Measurements from ENCODE around the gene KRT3.

KRT3 gene

DNA sequence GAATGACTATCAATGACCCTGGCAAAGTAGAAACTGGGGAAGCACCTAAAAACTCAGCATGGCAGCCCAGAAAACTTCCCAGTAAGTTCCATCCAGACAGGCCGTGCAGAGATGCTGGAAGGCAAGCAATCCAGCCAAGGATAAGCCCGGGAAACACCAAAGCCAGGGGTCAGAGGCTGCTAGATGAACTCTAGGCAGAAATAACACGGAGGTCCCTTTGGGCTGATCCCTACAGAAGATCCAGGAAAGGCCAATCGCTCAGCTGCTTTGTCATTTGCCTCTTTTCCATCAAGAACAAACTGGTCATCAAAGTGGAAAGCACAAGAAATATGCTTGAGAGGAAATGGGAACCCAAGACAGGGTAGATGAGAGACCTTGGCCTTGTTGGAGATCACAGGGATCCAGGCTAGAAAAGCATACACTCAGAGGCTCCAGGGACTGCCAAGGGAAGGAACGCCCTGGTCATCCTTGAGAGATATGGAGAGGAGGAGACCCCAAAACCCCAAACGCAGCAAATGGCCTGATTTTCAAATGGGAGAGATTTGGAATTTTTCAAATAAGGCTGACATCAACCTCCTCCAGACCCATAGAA, 31.7 kb upstream of the KRT3 start:
- ATAC-seq = no peak

- no peak for ATAC-seq
Observed at GRCh38 chr12:52826611-52827498, 30.9 kb upstream of the KRT3 start.

DNA sequence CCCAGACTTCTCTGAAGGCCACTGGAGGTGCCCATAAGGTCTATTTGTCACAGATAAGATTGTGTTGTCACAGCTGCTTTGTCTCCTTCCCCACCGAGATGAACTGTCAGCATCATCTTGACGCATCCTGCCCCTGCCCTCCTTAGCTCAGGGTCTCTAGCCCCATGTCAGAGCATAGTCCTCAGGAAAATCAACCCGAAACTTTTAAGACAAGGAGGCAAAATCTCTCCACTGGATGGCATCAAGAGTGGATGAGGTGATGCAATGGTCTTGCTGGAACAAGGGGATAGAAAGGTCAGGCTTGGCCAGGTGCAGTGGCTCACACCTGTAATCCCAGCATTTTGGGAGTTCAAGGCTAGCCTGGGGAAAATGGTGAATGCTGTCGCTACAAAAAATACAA, 30.0 kb upstream of the KRT3 start:
- ATAC-seq = no peak

DNA sequence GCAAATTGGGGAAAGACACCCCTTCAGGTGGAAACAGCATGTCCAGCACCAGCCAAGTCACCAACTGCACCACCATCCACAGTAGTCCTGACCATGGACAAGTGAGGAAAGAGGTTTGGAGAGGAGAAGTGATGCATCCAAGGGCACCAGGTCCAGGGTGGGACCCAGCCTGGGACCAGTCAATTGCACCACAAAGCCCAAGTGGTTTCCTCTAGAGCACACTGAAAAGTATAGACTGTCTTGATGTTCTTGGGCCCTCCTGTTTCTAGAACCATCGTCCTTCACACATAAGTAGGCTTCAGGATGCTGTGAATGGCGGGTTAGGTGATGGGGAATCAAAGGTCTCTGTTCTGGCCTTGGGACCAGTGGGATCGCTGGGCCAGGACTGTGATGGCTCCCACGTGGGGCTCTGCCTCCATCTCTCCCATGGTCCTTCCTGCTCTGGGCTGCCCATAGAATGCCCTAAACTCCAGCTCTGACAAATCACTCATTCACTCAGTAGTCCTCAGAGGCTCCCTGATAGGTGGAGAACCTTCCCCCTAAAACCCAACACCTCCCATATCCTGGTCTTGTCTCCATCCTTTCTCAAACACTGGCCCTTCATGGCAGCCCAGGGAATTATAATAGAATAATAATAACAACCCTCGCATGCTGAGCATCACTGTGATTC, 29.0 kb upstream of the KRT3 start:
- no peak for ATAC-seq

- ATAC-seq = no peak
Observed at GRCh38 chr12:52823761-52824450, 28.0 kb upstream of the KRT3 start.

DNA sequence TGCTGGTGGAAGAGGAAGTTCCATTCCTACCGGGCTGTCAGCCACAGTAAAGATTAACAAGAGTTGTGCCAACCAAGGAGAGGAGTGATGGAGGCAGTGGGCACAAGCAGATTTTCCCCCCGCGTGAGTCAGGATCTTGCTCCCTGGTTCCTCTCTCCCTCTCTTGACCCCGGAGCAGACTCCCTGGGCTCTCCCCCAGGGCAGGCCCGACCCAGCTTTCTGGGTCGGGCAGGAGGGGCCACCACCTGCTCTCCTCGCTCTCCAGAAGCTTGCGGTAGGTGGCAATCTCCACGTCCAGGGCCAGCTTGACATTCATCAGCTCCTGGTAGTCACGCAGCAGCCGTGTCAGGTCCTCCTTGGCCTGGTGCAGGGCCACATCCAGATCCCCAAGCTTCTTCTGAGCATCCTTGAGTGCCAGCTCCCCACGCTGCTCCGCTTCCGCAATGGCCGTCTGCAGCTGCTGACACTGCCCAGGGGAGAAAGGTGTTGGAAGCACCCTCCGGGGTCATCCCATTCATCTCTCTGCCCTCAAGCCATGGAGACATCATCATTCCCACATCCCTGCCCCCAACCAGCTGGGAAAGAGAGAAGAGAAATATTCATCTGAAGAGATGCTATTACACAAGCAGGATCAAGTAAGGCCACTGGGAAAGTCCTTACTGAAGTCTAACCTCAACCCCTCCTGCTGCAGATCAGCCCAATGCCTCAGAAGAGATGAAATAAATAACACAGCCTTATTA, 27.0 kb upstream of the KRT3 start:
- ATAC-seq = no peak

GRCh38 chr12:52821826-52822660, 26.1 kb upstream of the KRT3 start:
- ATAC-seq = no peak

GRCh38 chr12:52821071-52821730, 25.3 kb upstream of the KRT3 start:
- no peak for ATAC-seq

DNA sequence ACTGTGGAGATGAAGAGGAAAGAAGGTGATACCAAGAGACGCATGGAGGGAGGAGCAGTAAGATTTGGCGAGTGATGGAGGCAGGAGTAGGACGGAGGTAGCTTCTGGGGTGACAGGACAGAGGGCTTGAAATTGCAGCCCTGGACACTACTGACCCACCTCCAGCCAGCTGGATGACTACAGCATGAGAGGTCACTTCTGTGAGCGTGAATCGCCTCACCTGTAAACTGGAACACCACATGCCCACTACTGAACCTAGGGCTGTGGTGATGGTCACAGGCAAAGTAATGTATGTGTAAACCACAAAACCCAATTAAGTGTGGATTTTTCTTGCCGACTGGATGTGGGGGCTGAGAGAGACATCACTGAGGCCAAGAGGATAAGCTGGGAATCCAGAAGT, 24.6 kb upstream of the KRT3 start:
- ATAC-seq = no peak

GRCh38 chr12:52819731-52820510, 24.0 kb upstream of the KRT3 start:
- no peak for ATAC-seq

DNA sequence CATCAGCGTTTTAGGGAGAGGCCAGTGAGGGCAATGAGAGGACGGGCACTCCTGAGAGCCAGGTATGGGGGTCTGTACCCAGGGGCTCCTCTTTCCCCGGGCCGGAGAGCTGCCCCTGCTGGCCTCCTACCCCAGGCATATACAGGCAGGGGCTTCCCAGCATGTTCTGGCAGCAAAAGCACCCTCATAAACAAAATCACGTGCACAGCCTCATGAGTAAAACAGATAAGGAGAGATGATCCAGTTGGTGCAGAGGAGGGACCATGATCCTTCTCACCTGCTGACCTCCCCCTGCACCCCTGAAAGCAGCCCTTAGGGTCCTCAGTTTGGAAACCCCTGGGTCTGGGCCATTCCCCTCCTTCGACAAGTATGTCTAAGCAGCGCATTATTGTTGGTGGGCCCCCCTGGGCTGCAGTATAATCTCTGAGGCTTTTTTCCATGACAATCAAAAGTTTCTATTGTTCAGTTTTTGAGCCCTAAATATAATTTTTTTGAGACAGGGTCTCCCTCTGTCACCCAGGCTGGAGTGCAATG, 23.0 kb upstream of the KRT3 start:
- ATAC-seq = no peak

DNA sequence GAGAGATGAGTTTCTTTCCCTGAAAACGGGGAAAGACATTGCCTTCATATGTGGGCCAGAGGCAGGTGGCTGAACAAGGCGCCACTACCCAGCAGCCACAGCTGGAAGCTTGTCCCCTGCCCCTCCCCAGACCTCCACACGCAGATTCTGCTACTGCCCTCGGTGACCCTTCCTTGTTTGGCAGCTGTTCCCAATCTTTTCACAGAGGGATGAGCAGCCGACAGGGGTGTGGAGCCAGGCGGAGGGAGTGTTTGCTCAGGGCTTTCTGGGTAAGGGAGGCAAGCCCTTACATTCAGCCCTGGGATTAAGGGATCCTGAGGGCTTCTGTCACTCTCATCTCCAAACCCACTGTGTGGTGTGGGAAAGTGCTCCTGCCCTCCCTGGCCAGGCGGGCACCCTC, 22.5 kb upstream of the KRT3 start:
- no peak for ATAC-seq

GRCh38 chr12:52817699-52818238, 21.9 kb upstream of the KRT3 start:
- no peak for ATAC-seq

- no peak for ATAC-seq
Observed at GRCh38 chr12:52817003-52817698, 21.2 kb upstream of the KRT3 start.

GRCh38 chr12:52815676-52816588, 20.0 kb upstream of the KRT3 start:
- ATAC-seq = no peak

DNA sequence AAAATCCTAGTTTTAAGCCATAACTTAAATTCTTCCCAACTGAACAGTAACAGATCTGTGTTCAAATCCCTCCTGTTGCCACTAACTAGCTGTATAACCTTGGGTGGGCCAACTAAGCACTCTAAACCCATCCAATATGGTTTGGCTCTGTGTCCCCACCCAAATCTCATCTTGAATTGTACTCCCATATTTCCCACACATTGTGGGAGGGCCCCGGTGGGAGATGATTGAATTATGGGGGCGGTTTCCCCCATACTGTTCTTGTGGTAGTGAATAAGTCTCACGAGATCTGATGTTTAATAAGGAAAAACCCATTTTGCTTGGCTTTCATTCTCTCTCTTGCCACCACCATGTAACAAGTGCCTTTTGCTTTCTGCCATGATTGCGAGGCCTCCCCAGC, 19.2 kb upstream of the KRT3 start:
- no peak for ATAC-seq

- no peak for ATAC-seq
Observed at GRCh38 chr12:52814710-52815155, 18.8 kb upstream of the KRT3 start.

Measured in activated CD4-positive, CD25-positive, alpha-beta regulatory T cell treated with anti-CD3 and anti-CD28 coated beads, Interleukin-2, amount 50 U/mL, for 24 hours (primary cell).